H1 (cell line): ENCODE results near the gene HSPBP1. TPM values are rescaled to one million over a fixed set of nuclear protein-coding genes. Genes with fewer than 3 reads are reported as not detected.

Experiments used
- CBX8 ChIP-seq: fragments of 300-800, 300-1000 bp; sonication (generic); IDR thresholded peaks from 2 replicates; pipeline ENCODE4 v1.7.1; 2016; ENCODE audit warnings: low read depth, low read length, borderline replicate concordance
- CREB1 ChIP-seq: IDR thresholded peaks from 2 replicates; pipeline ENCODE4 v1.6.1; 2012; ENCODE audit warnings: inconsistent platforms
- GABPA ChIP-seq: IDR thresholded peaks from 2 replicates; pipeline ENCODE4 v1.6.1; 2011; ENCODE audit warnings: mild to moderate bottlenecking, low read length, moderate library complexity, borderline replicate concordance; ENCODE audit not compliant: insufficient read depth
- KDM1A ChIP-seq: fragments of 200-600, 300-600 bp; sonication (generic); IDR thresholded peaks from 2 replicates; pipeline ENCODE4 v1.7.1; 2016; ENCODE audit warnings: mild to moderate bottlenecking, low read length, borderline replicate concordance
- RFX5 ChIP-seq: IDR thresholded peaks from 2 replicates; pipeline ENCODE4 v1.6.1; 2011; ENCODE audit warnings: low read depth, low read length, improper control_type of control experiment, borderline replicate concordance
- SIX5 ChIP-seq: IDR thresholded peaks from 2 replicates; pipeline ENCODE4 v1.6.1; 2011; ENCODE audit warnings: mild to moderate bottlenecking, low read depth, low read length
- YY1 ChIP-seq: IDR thresholded peaks from 2 replicates; pipeline ENCODE4 v1.6.1; 2011; ENCODE audit warnings: low read depth, mild to moderate bottlenecking, low read length
- ZNF274 ChIP-seq: IDR thresholded peaks from 2 replicates; pipeline ENCODE4 v1.7.0; 2012; ENCODE audit warnings: low read length, borderline replicate concordance; ENCODE audit errors: extremely low read depth
- polyA plus RNA-seq, 7 experiments: library from polyadenylated mRNA; depleted of rRNA in 3 of 7; stranded (reverse) in 5 of 7; unstranded in 2 of 7; fragments of >200 nt in 5 of 7; fragments of 200-250 nt in 2 of 7; gene quantifications; 1 replicate in 5 of 7; 2 replicates in 1 of 7; 4 replicates in 1 of 7; pipeline versions ENCODE4 v1.2.1 to v1.2.3, GENCODE V29; 2011 to 2013; ENCODE audit warnings: missing spikeins in 2 of 7, mixed read lengths in 2 of 7
- total RNA-seq: library from RNA; stranded (reverse); fragmentation: NEBNext Ultra II Directional; extraction: Animal tissue kit (Norgen Biotek cat#: 25700); gene quantifications from 2 replicates; pipeline ENCODE4 v1.2.1, GENCODE V29; 2021
- TF ChIP-seq, protein P1 (sequence below): fragments of 300-600 bp; sonication (generic); IDR thresholded peaks from 2 replicates; pipeline ENCODE4 v1.7.1; 2012; ENCODE audit warnings: low read length, moderate library complexity, mild to moderate bottlenecking, inconsistent platforms; ENCODE audit not compliant: insufficient replicate concordance

Gene HSPBP1
- total and polyA plus RNA-seq, 2 of the 8 experiments (the other 6 are each of a cell fraction or from before 2014, with no cell fraction given), result 63.4 to 100 TPM

DNA sequence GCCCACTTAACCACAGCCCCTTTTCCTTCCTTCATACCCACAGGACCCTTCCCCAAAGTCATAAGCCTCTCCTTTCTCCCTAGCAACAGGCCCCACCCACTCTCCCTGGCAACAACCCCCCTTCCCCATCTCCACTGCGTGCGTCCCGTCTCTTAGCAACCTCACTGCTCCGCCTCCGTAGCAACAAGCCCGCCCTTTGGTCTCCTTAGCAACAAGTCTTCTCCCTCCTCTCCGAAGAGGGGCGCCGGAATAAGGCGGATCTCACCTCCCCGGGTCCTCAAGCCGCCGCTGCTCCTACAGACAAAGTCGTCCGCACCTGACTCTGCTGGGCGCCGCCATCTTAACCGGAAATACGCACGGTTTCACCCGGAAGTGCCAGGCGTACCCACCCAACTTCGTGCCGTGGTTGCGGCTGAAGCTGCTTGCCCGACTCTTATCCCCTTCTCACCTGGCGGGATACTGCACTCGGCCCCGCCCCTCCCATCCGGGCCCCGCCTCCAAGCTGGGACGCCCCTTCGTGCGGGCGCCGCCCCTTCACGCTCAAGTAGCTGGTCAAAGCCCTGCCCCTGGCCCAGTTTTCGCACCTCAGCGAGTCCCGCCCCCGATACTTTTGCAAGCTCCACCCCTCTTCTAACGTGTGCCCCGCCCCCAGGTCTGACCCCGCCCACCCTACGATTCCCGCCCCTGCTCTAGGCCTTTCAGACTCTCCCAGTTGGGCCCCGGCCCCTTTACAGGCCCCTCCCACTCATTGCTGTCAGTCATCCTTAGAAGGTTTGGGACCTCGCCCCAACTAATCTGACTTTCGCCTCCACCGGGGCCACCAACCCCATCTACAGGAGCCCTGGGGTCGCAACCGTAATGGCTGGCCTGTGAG lies at the start of gene HSPBP1 (continued):
- TF ChIP-seq, protein P1, sequence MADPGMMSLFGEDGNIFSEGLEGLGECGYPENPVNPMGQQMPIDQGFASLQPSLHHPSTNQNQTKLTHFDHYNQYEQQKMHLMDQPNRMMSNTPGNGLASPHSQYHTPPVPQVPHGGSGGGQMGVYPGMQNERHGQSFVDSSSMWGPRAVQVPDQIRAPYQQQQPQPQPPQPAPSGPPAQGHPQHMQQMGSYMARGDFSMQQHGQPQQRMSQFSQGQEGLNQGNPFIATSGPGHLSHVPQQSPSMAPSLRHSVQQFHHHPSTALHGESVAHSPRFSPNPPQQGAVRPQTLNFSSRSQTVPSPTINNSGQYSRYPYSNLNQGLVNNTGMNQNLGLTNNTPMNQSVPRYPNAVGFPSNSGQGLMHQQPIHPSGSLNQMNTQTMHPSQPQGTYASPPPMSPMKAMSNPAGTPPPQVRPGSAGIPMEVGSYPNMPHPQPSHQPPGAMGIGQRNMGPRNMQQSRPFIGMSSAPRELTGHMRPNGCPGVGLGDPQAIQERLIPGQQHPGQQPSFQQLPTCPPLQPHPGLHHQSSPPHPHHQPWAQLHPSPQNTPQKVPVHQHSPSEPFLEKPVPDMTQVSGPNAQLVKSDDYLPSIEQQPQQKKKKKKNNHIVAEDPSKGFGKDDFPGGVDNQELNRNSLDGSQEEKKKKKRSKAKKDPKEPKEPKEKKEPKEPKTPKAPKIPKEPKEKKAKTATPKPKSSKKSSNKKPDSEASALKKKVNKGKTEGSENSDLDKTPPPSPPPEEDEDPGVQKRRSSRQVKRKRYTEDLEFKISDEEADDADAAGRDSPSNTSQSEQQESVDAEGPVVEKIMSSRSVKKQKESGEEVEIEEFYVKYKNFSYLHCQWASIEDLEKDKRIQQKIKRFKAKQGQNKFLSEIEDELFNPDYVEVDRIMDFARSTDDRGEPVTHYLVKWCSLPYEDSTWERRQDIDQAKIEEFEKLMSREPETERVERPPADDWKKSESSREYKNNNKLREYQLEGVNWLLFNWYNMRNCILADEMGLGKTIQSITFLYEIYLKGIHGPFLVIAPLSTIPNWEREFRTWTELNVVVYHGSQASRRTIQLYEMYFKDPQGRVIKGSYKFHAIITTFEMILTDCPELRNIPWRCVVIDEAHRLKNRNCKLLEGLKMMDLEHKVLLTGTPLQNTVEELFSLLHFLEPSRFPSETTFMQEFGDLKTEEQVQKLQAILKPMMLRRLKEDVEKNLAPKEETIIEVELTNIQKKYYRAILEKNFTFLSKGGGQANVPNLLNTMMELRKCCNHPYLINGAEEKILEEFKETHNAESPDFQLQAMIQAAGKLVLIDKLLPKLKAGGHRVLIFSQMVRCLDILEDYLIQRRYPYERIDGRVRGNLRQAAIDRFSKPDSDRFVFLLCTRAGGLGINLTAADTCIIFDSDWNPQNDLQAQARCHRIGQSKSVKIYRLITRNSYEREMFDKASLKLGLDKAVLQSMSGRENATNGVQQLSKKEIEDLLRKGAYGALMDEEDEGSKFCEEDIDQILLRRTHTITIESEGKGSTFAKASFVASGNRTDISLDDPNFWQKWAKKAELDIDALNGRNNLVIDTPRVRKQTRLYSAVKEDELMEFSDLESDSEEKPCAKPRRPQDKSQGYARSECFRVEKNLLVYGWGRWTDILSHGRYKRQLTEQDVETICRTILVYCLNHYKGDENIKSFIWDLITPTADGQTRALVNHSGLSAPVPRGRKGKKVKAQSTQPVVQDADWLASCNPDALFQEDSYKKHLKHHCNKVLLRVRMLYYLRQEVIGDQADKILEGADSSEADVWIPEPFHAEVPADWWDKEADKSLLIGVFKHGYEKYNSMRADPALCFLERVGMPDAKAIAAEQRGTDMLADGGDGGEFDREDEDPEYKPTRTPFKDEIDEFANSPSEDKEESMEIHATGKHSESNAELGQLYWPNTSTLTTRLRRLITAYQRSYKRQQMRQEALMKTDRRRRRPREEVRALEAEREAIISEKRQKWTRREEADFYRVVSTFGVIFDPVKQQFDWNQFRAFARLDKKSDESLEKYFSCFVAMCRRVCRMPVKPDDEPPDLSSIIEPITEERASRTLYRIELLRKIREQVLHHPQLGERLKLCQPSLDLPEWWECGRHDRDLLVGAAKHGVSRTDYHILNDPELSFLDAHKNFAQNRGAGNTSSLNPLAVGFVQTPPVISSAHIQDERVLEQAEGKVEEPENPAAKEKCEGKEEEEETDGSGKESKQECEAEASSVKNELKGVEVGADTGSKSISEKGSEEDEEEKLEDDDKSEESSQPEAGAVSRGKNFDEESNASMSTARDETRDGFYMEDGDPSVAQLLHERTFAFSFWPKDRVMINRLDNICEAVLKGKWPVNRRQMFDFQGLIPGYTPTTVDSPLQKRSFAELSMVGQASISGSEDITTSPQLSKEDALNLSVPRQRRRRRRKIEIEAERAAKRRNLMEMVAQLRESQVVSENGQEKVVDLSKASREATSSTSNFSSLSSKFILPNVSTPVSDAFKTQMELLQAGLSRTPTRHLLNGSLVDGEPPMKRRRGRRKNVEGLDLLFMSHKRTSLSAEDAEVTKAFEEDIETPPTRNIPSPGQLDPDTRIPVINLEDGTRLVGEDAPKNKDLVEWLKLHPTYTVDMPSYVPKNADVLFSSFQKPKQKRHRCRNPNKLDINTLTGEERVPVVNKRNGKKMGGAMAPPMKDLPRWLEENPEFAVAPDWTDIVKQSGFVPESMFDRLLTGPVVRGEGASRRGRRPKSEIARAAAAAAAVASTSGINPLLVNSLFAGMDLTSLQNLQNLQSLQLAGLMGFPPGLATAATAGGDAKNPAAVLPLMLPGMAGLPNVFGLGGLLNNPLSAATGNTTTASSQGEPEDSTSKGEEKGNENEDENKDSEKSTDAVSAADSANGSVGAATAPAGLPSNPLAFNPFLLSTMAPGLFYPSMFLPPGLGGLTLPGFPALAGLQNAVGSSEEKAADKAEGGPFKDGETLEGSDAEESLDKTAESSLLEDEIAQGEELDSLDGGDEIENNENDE, result no peak
- TF ChIP-seq GABPA (peak; percentile 97), SIX5 (peak; percentile 41; the same call in 1 of the 2 replicates), ZNF274 (no peak), KDM1A (no peak), CREB1 (peak; percentile 85), YY1 (peak; percentile 98), CBX8 (no peak), RFX5 (peak; percentile 52; the same call in 1 of the 2 replicates)
